Mesodermal cell (in vitro differentiated cells): ENCODE measurements around the gene SYNDIG1.

Source experiments
- H3K27ac ChIP-seq: 2 replicates; pipeline ENCODE4 v1.7.0; 2013; ENCODE audit warnings: mild to moderate bottlenecking, low read depth, low read length, moderate library complexity; ENCODE audit not compliant: severe bottlenecking
- H3K36me3 ChIP-seq: 2 replicates; pipeline ENCODE4 v1.7.1; 2013; ENCODE audit warnings: mild to moderate bottlenecking, low read length, moderate library complexity; ENCODE audit not compliant: control insufficient read depth, insufficient read depth
- H3K4me1 ChIP-seq: one replicate; pipeline ENCODE4 v1.7.1; 2013; ENCODE audit warnings: mild to moderate bottlenecking, low read length; ENCODE audit not compliant: insufficient read depth, control insufficient read depth, poor library complexity, severe bottlenecking
- H3K4me3 ChIP-seq: 2 replicates; pipeline ENCODE4 v1.7.0; 2013; ENCODE audit warnings: low read length, control low read depth, mild to moderate bottlenecking; ENCODE audit not compliant: insufficient read depth, poor library complexity, severe bottlenecking; ENCODE audit errors: extremely low read depth
- H3K9me3 ChIP-seq: 2 replicates; pipeline ENCODE4 v1.7.1; 2013; ENCODE audit warnings: mild to moderate bottlenecking, low read length, moderate library complexity; ENCODE audit not compliant: control insufficient read depth
- WGBS, 2 experiments: methylation state at CpG; one replicate each; pipeline ENCODE4 v1.1.5; 2013; ENCODE audit warnings: missing lambda C conversion rate in 2 of 2; ENCODE audit not compliant: insufficient coverage in 2 of 2; 5-methylcytosine and 5-hydroxymethylcytosine counted together

SYNDIG1 gene

DNA sequence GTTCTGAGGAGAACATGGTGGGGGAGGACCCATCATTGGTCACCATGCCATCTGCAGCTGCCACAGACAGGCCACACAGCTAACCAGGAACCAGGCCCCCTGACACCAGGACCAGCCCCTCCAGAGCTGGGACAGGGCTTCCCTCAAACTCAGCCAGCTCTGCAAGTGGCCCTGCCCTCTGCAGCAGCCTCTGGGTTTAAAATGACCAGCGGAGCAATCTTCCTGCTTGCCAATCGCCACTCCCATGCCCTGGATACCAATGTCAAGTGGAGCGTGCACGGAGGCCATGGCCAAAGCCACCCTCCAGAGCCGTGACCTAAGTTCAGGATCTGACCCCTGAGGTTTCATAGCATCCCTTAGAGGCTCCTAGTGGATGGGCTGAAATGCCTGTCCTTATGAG is 199.4 kb downstream of the SYNDIG1 start:
- Histone ChIP-seq H3K36me3 (no peaks in the 10 kb centered on the region), H3K4me1 (peaks cover 22% of the 10 kb centered on the region), H3K4me3 (no peak overlapping the region), H3K27ac (no peak overlapping the region), H3K9me3 (no peaks in the 10 kb centered on the region)
- 89 to 96% methylated on average over 5 of the region's 5 CpGs for WGBS, 2 experiments

DNA sequence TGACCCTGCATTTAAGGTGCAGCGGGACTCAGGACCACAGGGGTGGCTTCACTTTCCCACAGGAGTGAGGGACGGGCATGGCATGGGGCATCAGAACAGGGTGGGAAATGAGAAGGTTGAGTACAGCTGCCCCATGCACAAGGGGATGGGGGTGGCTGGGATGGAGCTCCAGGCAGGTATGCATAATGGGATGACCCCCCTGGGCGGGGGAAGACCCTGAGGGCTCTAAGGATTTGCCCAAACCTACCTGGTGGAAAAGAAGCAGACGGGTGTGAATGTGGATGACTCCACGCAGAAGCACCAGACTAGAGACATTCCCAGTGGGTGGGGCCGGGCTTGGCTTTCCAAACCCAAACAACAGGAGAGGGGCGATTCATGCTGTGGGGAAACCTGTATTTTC is 200.3 kb downstream of the SYNDIG1 start:
- no peak overlapping the region for H3K27ac ChIP-seq
- peaks cover 23% of the 10 kb centered on the region for H3K4me1 ChIP-seq
- no peaks in the 10 kb centered on the region for H3K36me3 ChIP-seq
- 84 to 88% methylated on average over 6 of the region's 7 CpGs for WGBS, 2 experiments
- no peaks in the 10 kb centered on the region for H3K9me3 ChIP-seq
- no peak overlapping the region for H3K4me3 ChIP-seq

DNA sequence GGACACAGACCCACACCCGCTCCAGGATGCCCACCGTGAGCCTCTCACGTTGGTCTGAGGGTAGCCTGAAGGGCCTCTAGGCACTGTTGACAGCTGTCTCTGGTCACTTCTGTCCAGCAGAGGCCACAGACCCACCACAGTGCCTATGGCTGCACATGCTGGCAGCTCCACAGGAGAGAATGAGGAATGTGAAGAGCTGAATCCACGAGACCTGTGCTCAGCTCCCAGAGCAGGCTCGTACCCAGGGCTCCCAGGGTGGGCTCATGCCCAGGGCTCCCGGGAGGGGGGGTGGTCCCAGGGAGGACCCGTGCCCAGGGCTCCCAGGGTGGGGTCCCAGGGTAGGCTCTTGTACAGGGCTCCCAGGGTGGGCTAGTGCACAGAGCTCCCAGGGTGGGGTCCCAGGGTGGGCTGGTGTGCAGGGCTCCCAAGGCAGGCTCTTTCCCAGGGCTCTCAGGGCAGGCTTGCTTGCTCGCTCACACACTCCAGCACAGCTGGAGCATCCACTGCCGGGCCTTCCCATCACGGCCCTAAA is 201.0 kb downstream of the SYNDIG1 start:
- 89 to 97% methylated on average over 7 to 10 of the region's 10 CpGs for WGBS, 2 experiments
- Histone ChIP-seq H3K4me1 (peaks cover 23% of the 10 kb centered on the region), H3K4me3 (no peak overlapping the region), H3K27ac (no peak overlapping the region), H3K9me3 (no peaks in the 10 kb centered on the region), H3K36me3 (no peaks in the 10 kb centered on the region)

DNA sequence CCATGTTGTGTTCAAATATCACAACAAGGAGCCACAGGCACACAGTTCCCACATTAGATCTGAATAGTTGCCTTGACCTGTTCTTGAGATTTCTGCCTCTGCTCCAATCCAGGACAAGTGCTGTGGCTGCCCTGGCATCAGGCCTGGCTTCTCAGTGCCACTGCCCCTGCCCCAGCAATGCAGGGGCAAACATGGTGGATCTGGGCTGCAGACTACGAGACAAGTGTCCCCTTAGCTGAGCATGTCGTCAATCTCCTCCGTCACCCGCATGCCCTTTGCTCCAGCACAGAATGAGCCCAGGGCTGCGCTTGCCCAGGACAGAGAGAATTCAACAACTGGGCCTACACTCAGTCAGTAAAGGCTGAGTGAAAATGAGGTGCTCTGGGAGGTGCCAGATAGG is 201.6 kb downstream of the SYNDIG1 start:
- WGBS, 2 experiments: 90 to 97% methylated on average over 5 of the region's 5 CpGs
- Histone ChIP-seq H3K4me3 (no peak overlapping the region), H3K4me1 (peaks cover 23% of the 10 kb centered on the region), H3K27ac (no peak overlapping the region), H3K36me3 (no peaks in the 10 kb centered on the region), H3K9me3 (no peaks in the 10 kb centered on the region)

DNA sequence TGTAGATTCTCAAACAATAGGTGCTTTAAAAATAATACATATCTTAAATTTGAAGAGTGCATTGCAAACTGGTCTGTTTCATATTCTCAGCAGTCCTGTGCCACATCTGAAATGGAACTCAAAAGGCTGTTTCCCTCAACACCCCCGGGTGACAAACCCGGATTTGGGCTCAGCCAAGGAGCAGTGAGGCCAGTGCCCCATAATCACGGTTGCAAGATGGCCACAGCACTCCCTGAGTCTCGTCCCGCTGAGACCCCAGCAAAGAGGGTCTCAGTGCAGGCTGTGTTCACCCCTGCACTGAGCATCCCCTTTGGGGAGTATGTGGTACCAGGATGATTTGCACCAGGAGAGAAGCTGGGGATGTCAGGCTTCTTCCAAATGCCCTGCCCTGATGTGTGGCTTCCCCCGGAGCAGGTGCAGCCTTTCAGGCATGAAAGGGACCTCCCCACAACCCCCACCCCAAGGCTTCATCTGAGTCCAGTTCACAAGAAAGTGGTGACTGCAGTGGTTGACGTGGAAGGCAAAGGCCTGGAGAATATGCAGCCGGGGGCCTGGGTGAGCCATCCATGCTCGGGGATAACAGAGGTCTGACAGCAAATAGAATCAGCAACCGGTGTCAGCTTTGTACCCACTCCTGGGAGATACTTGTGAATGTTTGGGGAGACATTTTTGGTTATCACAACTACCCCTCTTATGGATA is 202.9 kb downstream of the SYNDIG1 start:
- no peak overlapping the region for H3K4me3 ChIP-seq
- H3K9me3 ChIP-seq: no peaks in the 10 kb centered on the region
- H3K36me3 ChIP-seq: no peaks in the 10 kb centered on the region
- peak overlapping the region; percentile 57 for H3K27ac ChIP-seq
- H3K4me1 ChIP-seq: peaks cover 23% of the 10 kb centered on the region
- 90 to 94% methylated on average over 7 to 8 of the region's 10 CpGs for WGBS, 2 experiments

DNA sequence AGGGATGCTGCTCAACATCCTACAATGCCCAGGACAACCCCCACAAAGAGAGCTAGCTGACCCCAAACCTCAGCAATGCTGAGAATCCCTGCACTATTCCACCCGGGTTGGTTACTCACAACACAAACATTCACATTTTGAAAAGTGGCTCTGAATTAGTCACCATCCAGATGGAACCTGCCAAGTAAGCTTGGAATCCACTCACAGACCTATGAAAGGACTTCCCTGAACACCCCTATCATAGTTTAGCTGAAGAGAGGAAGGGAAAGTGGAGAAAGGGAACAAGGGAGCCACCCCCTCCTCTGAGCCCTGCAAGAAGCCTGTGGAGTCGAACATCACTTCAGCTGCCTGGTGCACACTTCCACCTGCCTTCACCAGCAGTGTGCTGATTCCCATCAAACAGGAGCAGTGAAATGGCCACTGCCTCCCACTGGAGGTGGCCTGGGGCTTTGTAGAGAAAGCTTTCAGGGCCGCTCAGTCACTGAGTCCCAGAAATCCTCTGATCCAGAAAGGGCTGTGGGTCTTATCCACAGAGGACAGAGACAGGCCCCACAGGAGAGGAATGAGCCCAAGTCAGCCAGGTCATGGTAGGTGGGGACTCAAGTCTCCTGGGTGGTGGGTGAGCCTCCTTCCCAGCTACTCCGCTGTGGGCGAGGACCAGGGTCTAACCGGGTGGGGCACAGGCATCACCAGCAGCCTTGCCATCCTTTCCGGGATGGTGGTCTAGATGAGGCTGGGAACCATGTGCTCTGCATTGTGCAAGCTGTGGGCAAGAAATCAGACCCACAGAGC is 203.7 kb downstream of the SYNDIG1 start:
- WGBS, 2 experiments: 60 to 89% methylated on average over 2 to 6 of the region's 7 CpGs
- Histone ChIP-seq H3K9me3 (no peaks in the 10 kb centered on the region), H3K36me3 (no peaks in the 10 kb centered on the region), H3K27ac (peak overlapping the region; percentile 79), H3K4me1 (peaks cover 26% of the 10 kb centered on the region), H3K4me3 (no peak overlapping the region)

DNA sequence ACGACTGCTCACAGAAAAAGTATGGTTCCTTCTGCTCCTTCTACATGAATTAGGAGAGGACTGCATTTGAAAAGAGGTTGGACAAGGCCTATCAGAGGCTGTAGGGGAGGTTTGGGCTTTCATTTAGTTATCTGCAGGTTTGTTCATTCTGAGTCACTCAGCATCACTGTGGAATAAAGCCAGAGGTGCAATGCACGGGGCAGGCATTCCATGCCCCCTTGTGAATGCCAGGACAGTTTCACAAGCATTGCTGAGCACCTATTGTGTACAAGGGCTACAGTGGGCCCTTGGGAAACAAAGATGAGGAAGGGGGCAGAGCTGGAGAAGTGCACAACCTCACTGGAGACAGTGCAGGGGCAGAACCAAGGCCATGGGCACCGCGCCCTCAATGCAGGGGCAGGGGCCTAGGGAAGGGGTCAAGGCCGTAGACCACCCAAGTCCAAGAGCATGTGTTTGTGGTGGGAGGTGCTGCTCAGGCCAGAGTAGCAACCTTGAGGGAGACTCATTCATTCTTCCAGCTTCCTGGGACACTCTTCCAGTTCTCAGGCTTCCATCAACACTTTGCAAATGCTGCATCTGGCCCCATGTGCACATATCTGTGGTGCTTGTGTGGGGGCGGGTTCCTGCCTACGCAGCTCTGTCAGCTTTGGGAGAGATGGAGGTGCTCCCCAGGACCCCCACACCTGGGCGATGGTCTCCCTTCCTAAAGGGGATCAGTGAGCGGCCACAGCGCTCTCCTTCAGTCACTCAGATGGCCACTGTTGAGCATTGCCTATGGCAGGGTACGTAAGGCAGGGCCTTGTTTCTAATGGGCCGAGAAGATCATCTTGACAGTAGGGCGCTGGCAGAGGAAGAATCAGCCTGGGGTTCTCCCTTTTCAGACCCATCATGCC is 204.5 kb downstream of the SYNDIG1 start:
- Histone ChIP-seq H3K36me3 (no peaks in the 10 kb centered on the region), H3K4me1 (peaks cover 28% of the 10 kb centered on the region), H3K27ac (no peak overlapping the region), H3K9me3 (no peaks in the 10 kb centered on the region), H3K4me3 (no peak overlapping the region)
- 89 to 96% methylated on average over 9 to 11 of the region's 13 CpGs for WGBS, 2 experiments

DNA sequence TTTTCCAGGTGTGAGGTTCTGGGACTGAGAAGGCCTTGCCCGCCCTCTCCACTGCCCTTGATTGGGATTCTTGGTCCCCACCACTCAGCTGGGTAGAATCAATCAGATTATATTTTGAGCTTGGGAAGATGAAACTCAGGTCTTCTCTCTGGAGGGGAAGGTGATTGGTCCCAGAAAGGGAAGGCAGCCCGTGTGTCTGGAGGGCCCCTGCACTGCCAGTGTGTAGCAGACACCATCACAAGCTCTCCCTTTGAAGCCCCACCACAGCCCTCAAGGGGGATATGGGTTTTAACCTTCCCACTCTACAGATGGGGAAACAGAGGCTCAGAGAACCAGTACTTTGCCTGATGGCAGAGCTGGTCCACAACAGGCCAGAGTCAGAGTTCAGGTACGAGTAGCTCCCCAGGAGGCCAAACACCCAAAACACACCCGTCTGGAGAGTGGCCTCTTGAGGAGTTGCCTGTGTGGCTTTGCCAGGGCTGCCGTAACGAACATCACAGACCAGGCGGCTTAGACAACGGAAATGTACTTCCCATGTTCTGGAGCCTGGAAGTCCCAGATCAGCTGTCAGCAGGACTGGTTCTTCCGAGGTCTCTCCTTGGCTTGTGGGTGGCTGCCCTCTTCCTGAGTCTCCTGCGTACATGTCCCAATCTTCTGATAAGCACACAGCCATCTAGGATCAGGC is 205.6 kb downstream of the SYNDIG1 start:
- Histone ChIP-seq H3K9me3 (no peaks in the 10 kb centered on the region), H3K4me3 (no peak overlapping the region), H3K36me3 (no peaks in the 10 kb centered on the region), H3K27ac (no peak overlapping the region), H3K4me1 (peaks cover 28% of the 10 kb centered on the region)
- 96 to 97% methylated on average over 7 to 8 of the region's 10 CpGs for WGBS, 2 experiments

DNA sequence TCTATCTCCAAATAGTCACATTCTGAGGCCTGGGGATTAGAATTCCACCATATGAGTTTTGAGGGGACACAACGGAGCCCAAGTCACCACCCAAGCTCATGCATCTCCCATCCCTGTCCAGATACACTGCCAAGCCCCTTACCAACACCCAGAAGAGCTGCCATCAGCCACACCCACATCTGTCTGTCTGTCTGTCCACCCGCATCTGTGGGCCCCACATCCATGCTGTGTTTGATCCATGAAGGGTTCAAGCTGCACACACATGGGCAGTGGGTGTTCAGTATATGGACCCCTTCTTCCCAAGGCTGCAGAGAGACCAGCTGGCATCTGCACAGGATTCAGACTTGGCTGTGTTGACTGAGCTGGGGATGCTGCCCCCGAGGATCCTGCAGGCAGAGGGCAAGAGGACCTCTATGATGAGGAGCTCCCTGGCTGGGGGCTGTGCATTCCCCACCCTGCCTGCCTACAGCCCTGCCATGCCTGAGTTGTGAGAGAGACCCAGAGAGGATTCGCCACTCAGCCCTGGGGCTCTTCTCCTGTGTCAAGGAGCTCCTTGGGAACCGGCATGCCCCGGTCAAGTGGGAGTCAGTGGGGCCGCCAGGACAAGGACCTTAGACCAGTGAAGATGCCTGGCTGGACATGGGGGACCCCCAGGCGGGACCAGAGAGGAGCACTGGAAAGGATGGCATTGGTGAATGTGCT is 206.4 kb downstream of the SYNDIG1 start:
- Histone ChIP-seq H3K4me3 (no peak overlapping the region), H3K4me1 (peaks cover 28% of the 10 kb centered on the region), H3K9me3 (no peaks in the 10 kb centered on the region), H3K27ac (no peak overlapping the region), H3K36me3 (no peaks in the 10 kb centered on the region)
- whole genome bisulfite sequencing, 2 experiments: 90 to 94% methylated on average over 7 to 8 of the region's 8 CpGs
